GM23338 (cell line): ENCODE measurements around the gene SESN2. TPM values are rescaled to one million over a fixed set of nuclear protein-coding genes. Genes with fewer than 3 reads are reported as not detected.
A peak's percentile ranks its signal among the peaks of the same experiment; 100 is the strongest.

ENCODE experiments used
- ATAC-seq: fragments of 200-7000 bp; cut with Tn5 transposase; 3 replicates; pipeline ENCODE4 v1.9.1; 2020
- DNase-seq: peaks from one replicate; pipeline ENCODE4 v3.0.0-alpha.2; 2015; ENCODE audit warnings: low spot score
- H2AFZ ChIP-seq: fragments of 200-600 bp; sonication (generic); 2 replicates; pipeline ENCODE4 v1.8.0; 2016; ENCODE audit warnings: antibody characterized with exemption, mild to moderate bottlenecking, moderate library complexity
- H3F3A ChIP-seq: fragments of 200-600 bp; sonication (generic); replicated peaks from 2 replicates; pipeline ENCODE4 v1.8.0; 2017; ENCODE audit warnings: antibody characterized with exemption, mixed run types, low read depth
- H3K27ac ChIP-seq: fragments of 200-600 bp; sonication (generic); 2 replicates; pipeline ENCODE4 v1.6.1; 2016; ENCODE audit warnings: low read depth
- H3K27me3 ChIP-seq: fragments of 200-600 bp; sonication (generic); 2 replicates; pipeline ENCODE4 v1.8.0; 2016; ENCODE audit warnings: mild to moderate bottlenecking, mixed run types, moderate library complexity; ENCODE audit not compliant: insufficient read depth
- H3K36me3 ChIP-seq: fragments of 200-600 bp; sonication (generic); 2 replicates; pipeline ENCODE4 v1.8.0; 2016; ENCODE audit warnings: mild to moderate bottlenecking; ENCODE audit not compliant: insufficient read depth
- H3K4me1 ChIP-seq: fragments of 200-600 bp; sonication (generic); 2 replicates; pipeline ENCODE4 v1.8.0; 2016; ENCODE audit warnings: mild to moderate bottlenecking, moderate library complexity; ENCODE audit not compliant: insufficient read depth
- H3K4me2 ChIP-seq: fragments of 200-600 bp; sonication (generic); 2 replicates; pipeline ENCODE4 v1.7.1; 2017; ENCODE audit warnings: mixed run types
- H3K4me3 ChIP-seq: fragments of 200-600 bp; sonication (generic); 2 replicates; pipeline ENCODE4 v1.6.1; 2016; ENCODE audit warnings: mixed run types
- H3K79me2 ChIP-seq: fragments of 200-600 bp; sonication (generic); replicated peaks from 2 replicates; pipeline ENCODE4 v1.8.0; 2017; ENCODE audit warnings: mild to moderate bottlenecking; ENCODE audit not compliant: insufficient read depth
- H3K9me2 ChIP-seq: fragments of 200-600 bp; sonication (generic); 2 replicates; pipeline ENCODE4 v1.8.0; 2017; ENCODE audit not compliant: insufficient read depth
- H4K20me1 ChIP-seq: fragments of 200-600 bp; sonication (generic); replicated peaks from 2 replicates; pipeline ENCODE4 v1.8.0; 2017; ENCODE audit warnings: mild to moderate bottlenecking; ENCODE audit not compliant: insufficient read depth
- H3K27ac Mint-ChIP-seq: 2 replicates; pipeline ENCODE4 v1.8.0; 2020; ENCODE audit warnings: inconsistent platforms, mild to moderate bottlenecking, moderate library complexity, mixed read lengths
- H3K27me3 Mint-ChIP-seq: 3 replicates; pipeline ENCODE4 v1.8.0; 2022; ENCODE audit warnings: low read depth, mild to moderate bottlenecking, moderate library complexity, mixed read lengths, inconsistent platforms; ENCODE audit not compliant: insufficient read depth, poor library complexity
- H3K36me3 Mint-ChIP-seq: 3 replicates; pipeline ENCODE4 v1.8.0; 2021; ENCODE audit warnings: low read depth, mild to moderate bottlenecking, inconsistent platforms, moderate library complexity, mixed read lengths
- H3K4me1 Mint-ChIP-seq: 3 replicates; pipeline ENCODE4 v1.8.0; 2020; ENCODE audit warnings: mild to moderate bottlenecking, inconsistent platforms, mixed read lengths
- H3K4me3 Mint-ChIP-seq: 3 replicates; pipeline ENCODE4 v1.8.0; 2021; ENCODE audit warnings: moderate library complexity, mild to moderate bottlenecking, inconsistent platforms, mixed read lengths
- H3K9me3 Mint-ChIP-seq: 3 replicates; pipeline ENCODE4 v1.8.0; 2020; ENCODE audit warnings: moderate library complexity, mild to moderate bottlenecking, inconsistent platforms, mixed read lengths
- CREB1 ChIP-seq: fragments of 250-450 bp; sonication (Bioruptor Pico); IDR thresholded peaks from 2 replicates; pipeline ENCODE4 v1.5.0; 2020; ENCODE audit warnings: low read depth, mild to moderate bottlenecking, moderate library complexity
- EZH2 ChIP-seq: fragments of 200-600 bp; sonication (generic); IDR thresholded peaks from one replicate; pipeline ENCODE4 v1.8.0; 2017; ENCODE audit warnings: antibody characterized with exemption, mild to moderate bottlenecking, low read depth; ENCODE audit not compliant: unreplicated experiment
- EZH2phosphoT487 ChIP-seq: fragments of 200-600 bp; sonication (generic); IDR thresholded peaks from one replicate; pipeline ENCODE4 v1.8.1; 2018; ENCODE audit warnings: antibody characterized with exemption; ENCODE audit not compliant: unreplicated experiment
- JUNB ChIP-seq: IDR thresholded peaks from one replicate; pipeline ENCODE4 v1.6.1; 2016; ENCODE audit warnings: antibody characterized with exemption; ENCODE audit not compliant: unreplicated experiment
- NANOG ChIP-seq: IDR thresholded peaks from 2 replicates; pipeline ENCODE4 v1.6.1; 2016; ENCODE audit warnings: antibody characterized with exemption, borderline replicate concordance
- POLR2AphosphoS5 ChIP-seq: IDR thresholded peaks from 2 replicates; pipeline ENCODE4 v1.6.1; 2016; ENCODE audit warnings: antibody characterized with exemption, low read depth
- STAT1 ChIP-seq: IDR thresholded peaks from one replicate; pipeline ENCODE4 v1.6.1; 2016; ENCODE audit warnings: antibody characterized with exemption; ENCODE audit not compliant: unreplicated experiment
- ZNF114 ChIP-seq: fragments of 250-450 bp; sonication (Bioruptor Pico); IDR thresholded peaks from 2 replicates; pipeline ENCODE4 v1.5.0; 2020; ENCODE audit warnings: mild to moderate bottlenecking, moderate library complexity
- ZNF331 ChIP-seq: fragments of 250-450 bp; sonication (Bioruptor Pico); IDR thresholded peaks from 2 replicates; pipeline ENCODE4 v1.5.0; 2020; ENCODE audit warnings: low read depth, mild to moderate bottlenecking, moderate library complexity
- ZNF462 ChIP-seq: fragments of 250-450 bp; sonication (Bioruptor Pico); IDR thresholded peaks from 2 replicates; pipeline ENCODE4 v1.5.0; 2020; ENCODE audit warnings: mild to moderate bottlenecking, moderate library complexity
- polyA plus RNA-seq: library from polyadenylated mRNA; unstranded; fragments of >200 nt; fragmentation: Nextera tagmentation; extraction: Ambion mirVana; gene quantifications from 2 replicates; pipeline ENCODE4 v1.2.1, GENCODE V29; 2016
- total RNA-seq: library from RNA; depleted of rRNA; stranded (reverse); fragments of >200 nt; shearing (Covaris generic); gene quantifications from 2 replicates; pipeline ENCODE4 v1.2.3, GENCODE V29; 2014
- TF ChIP-seq, protein P1 (sequence below): IDR thresholded peaks from 2 replicates; pipeline ENCODE4 v1.6.1; 2016; ENCODE audit warnings: antibody characterized with exemption

Gene SESN2
- total and polyA plus RNA-seq, 2 experiments from 2014 or later, result 22.8 to 52.1 TPM

- H3K4me2 ChIP-seq, result peak overlapping the region; percentile 86
- H3F3A ChIP-seq, result no peaks in the 10 kb centered on the region; the same call in 1 of the 2 replicates
- H4K20me1 ChIP-seq, result no peaks in the 10 kb centered on the region
- peak overlapping the region; percentile 63 for H3K4me3 ChIP-seq
- Mint-ChIP-seq H3K9me3 (no peaks in the 10 kb centered on the region; the same call in 2 of the 3 replicates), H3K27ac (peak overlapping the region; percentile 99), H3K36me3 (peaks cover 3% of the 10 kb centered on the region; the same call in 2 of the 3 replicates), H3K4me3 (peak overlapping the region; percentile 97), H3K27me3 (peaks cover 7% of the 10 kb centered on the region), H3K4me1 (peaks cover 31% of the 10 kb centered on the region)
- H3K4me1 ChIP-seq, result peaks cover 17% of the 10 kb centered on the region
- no peaks in the 10 kb centered on the region for H3K36me3 ChIP-seq
- ATAC-seq (no peak), DNase-seq (peak; percentile 52)
- no peak overlapping the region for H2AFZ ChIP-seq
- peak overlapping the region; percentile 75 for H3K27ac ChIP-seq
- no peaks in the 10 kb centered on the region for H3K79me2 ChIP-seq
- H3K9me2 ChIP-seq, result no peaks in the 10 kb centered on the region
- TF ChIP-seq, protein P1, sequence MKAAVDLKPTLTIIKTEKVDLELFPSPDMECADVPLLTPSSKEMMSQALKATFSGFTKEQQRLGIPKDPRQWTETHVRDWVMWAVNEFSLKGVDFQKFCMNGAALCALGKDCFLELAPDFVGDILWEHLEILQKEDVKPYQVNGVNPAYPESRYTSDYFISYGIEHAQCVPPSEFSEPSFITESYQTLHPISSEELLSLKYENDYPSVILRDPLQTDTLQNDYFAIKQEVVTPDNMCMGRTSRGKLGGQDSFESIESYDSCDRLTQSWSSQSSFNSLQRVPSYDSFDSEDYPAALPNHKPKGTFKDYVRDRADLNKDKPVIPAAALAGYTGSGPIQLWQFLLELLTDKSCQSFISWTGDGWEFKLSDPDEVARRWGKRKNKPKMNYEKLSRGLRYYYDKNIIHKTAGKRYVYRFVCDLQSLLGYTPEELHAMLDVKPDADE, result no peak
- TF ChIP-seq NANOG (no peak), STAT1 (no peak), EZH2 (no peak), ZNF331 (CRISPR knock-in tag) (no peak), EZH2phosphoT487 (no peak)
- H3K27me3 ChIP-seq, result no peaks in the 10 kb centered on the region
Measured at GRCh38 chr1:28246427-28246832, 12.9 kb upstream of the SESN2 start.

DNA sequence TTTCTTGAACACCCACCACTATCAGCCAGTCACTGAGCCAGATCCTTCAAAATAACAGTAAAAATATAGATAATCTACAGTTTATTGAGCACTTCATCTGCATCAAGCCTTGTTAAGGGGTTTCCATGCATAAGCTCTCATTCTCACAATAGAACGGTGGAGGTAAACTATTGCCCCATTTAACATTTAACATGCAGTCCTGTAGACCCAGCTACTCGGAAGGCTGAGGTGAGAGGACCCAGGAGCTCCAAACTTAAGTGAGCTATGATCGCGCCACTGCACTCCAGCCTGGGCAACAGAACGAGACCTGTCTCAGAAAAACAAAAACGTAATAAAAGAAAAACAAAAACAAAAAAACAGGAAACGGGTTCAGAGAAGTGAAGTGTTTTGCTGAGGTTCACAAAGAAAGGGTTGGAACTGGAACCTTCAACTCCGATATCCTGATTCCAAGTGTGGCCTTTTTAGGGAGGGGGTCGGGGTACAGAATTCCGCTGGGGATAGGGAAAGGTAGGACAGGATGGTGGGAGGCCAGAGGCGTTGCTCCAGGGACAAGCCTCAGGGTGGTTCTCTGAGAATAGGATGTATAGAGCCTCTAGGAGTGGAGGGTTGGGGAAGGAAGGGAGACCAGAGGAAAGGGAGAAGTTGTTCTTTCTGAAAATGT is 11.6 kb upstream of the SESN2 start:
- DNase-seq, result no peak
- Histone ChIP-seq H3K4me1 (peaks cover 17% of the 10 kb centered on the region), H2AFZ (peak overlapping the region; percentile 45; the same call in 1 of the 2 replicates), H3K4me2 (peak overlapping the region; percentile 60), H3K27me3 (no peaks in the 10 kb centered on the region), H3K4me3 (peak overlapping the region; percentile 43), H3K36me3 (no peaks in the 10 kb centered on the region), H3K79me2 (no peaks in the 10 kb centered on the region), H3F3A (no peaks in the 10 kb centered on the region; the same call in 1 of the 2 replicates), H4K20me1 (no peaks in the 10 kb centered on the region), H3K9me2 (no peaks in the 10 kb centered on the region), H3K27ac (peak overlapping the region; percentile 56)
- Mint-ChIP-seq H3K4me1 (peaks cover 31% of the 10 kb centered on the region), H3K4me3 (peak overlapping the region; percentile 97), H3K27ac (peak overlapping the region; percentile 96), H3K9me3 (no peaks in the 10 kb centered on the region; the same call in 2 of the 3 replicates), H3K36me3 (peaks cover 3% of the 10 kb centered on the region; the same call in 2 of the 3 replicates), H3K27me3 (peaks cover 7% of the 10 kb centered on the region)
- ATAC-seq, result peak; percentile 1; the same call in 1 of the 3 replicates
- no peak for TF ChIP-seq ZNF331 (CRISPR knock-in tag)
- no peak for TF ChIP-seq NANOG
- TF ChIP-seq, protein P1, result no peak
- TF ChIP-seq POLR2AphosphoS5, result no peak
- no peak for TF ChIP-seq ZNF114 (CRISPR knock-in tag)
- TF ChIP-seq EZH2phosphoT487, result no peak
- no peak for TF ChIP-seq CREB1 (CRISPR knock-in tag)
- TF ChIP-seq ZNF462 (CRISPR knock-in tag), result no peak
- no peak for TF ChIP-seq JUNB
